Suprapubic skin (tissue), 4 donors: ENCODE data around the gene HILPDA. TPM values are rescaled to one million over a fixed set of nuclear protein-coding genes. Genes with fewer than 3 reads are reported as not detected.
A peak's percentile ranks its signal among the peaks of the same experiment; 100 is the strongest.
"Not testable (repeated sequence)": the region's sequence is repeated elsewhere in the genome, so short reads cannot be mapped to it uniquely, and the experiment has no call there.

Experiments
- DNase-seq, 2 donors: peaks; one replicate each; pipeline ENCODE4 v3.0.0-alpha.2; 2019; ENCODE audit warnings: low spot score in 2 of 2
- H3K27ac ChIP-seq: fragments of 200-600 bp; sonication (generic); one replicate; pipeline ENCODE4 v1.5.1; 2019
- H3K27me3 ChIP-seq: fragments of 200-600 bp; sonication (generic); one replicate; pipeline ENCODE4 v1.5.1; 2019
- H3K36me3 ChIP-seq: fragments of 200-600 bp; sonication (generic); one replicate; pipeline ENCODE4 v1.5.1; 2019
- H3K4me1 ChIP-seq: fragments of 200-600 bp; sonication (generic); one replicate; pipeline ENCODE4 v1.5.1; 2019
- H3K4me3 ChIP-seq: fragments of 200-600 bp; sonication (generic); one replicate; pipeline ENCODE4 v1.5.1; 2019; ENCODE audit warnings: mild to moderate bottlenecking
- H3K9me3 ChIP-seq: fragments of 200-600 bp; sonication (generic); one replicate; pipeline ENCODE4 v1.5.1; 2019
- EP300 ChIP-seq: sonication (generic); formaldehyde crosslinking; IDR thresholded peaks from one replicate; pipeline ENCODE4 v1.6.1; 2017; ENCODE audit warnings: antibody characterized with exemption
- POLR2A ChIP-seq, 2 donors: fragments of 450-650 bp; IDR thresholded peaks; one replicate each; pipeline ENCODE4 v1.6.1; 2017; ENCODE audit warnings: antibody characterized with exemption in 2 of 2, mild to moderate bottlenecking in 2 of 2, moderate library complexity in 2 of 2
- POLR2AphosphoS5 ChIP-seq, 3 donors: sonication (generic); formaldehyde crosslinking; IDR thresholded peaks; one replicate each; pipeline ENCODE4 v1.6.1; 2017; ENCODE audit warnings: antibody characterized with exemption in 3 of 3
- WGBS: methylation state at CpG from one replicate; pipeline ENCODE4 v1.1.5; 2018; 5-methylcytosine and 5-hydroxymethylcytosine counted together
- total RNA-seq, 4 donors: library from RNA; depleted of rRNA; stranded (reverse); fragments of >200 nt; gene quantifications; one replicate each; pipeline ENCODE4 v1.1.0, GENCODE V29; 2016
- TF ChIP-seq, protein P1 (sequence below), 2 donors: fragments of 200-600 bp in 1 of 2; fragments of 450-650 bp in 1 of 2; sonication (generic) in 1 of 2; IDR thresholded peaks; one replicate each; pipeline ENCODE4 v1.5.1; 2016 to 2019; ENCODE audit warnings: antibody characterized with exemption in 2 of 2, mild to moderate bottlenecking in 1 of 2, moderate library complexity in 1 of 2

Gene HILPDA
- total RNA-seq, 4 donors from 2014 or later, result 16.0 to 35.8 (median 32.8) TPM

- not testable (repeated sequence) for H3K9me3 ChIP-seq, H3K36me3 ChIP-seq, H3K27me3 ChIP-seq
- TF ChIP-seq, protein P1, sequence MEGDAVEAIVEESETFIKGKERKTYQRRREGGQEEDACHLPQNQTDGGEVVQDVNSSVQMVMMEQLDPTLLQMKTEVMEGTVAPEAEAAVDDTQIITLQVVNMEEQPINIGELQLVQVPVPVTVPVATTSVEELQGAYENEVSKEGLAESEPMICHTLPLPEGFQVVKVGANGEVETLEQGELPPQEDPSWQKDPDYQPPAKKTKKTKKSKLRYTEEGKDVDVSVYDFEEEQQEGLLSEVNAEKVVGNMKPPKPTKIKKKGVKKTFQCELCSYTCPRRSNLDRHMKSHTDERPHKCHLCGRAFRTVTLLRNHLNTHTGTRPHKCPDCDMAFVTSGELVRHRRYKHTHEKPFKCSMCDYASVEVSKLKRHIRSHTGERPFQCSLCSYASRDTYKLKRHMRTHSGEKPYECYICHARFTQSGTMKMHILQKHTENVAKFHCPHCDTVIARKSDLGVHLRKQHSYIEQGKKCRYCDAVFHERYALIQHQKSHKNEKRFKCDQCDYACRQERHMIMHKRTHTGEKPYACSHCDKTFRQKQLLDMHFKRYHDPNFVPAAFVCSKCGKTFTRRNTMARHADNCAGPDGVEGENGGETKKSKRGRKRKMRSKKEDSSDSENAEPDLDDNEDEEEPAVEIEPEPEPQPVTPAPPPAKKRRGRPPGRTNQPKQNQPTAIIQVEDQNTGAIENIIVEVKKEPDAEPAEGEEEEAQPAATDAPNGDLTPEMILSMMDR (IDR thresholded peaks at IDR 0.05), result peak; percentile 15 to 56
- TF ChIP-seq POLR2AphosphoS5 (IDR thresholded peaks at IDR 0.05), result peak in 1 of 3 donors; percentile 46
- peak in 1 of 2 donors; percentile 35 for TF ChIP-seq POLR2A (IDR thresholded peaks at IDR 0.05)
- peak; percentile 94 to 97 for DNase-seq
- Histone ChIP-seq H3K4me1 (peaks cover 17% of the 10 kb centered on the region), H3K4me3 (peak within 1 kb of the TSS; percentile 77), H3K27ac (peak within 1 kb of the TSS; percentile 86)
- under 1% methylated on average over 39 of the region's 62 CpGs for WGBS
Measured at GRCh38 chr7:128476402-128477335, 21.0 kb downstream of the HILPDA start, which contains the start of gene METTL2B. TSS of gene METTL2B (plus strand) at chr7:128476748. CDS start at chr7:128476766, 18 bp downstream.

DNA sequence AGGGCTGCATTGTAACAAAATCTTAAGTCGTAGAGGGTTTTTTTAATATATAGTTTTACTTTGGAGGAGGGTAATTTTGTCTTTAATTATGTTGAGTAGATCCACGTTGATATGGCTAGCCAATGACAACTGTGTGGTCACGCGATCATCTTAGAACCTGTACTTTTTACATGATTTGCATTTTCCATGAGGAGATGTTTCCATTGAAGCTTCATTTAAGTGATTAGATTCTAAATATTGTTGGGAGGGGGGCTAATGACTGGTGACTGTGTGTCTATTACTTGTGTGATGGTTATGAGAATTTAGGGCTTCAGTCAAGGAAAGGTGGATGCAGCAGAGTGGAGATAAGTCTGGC, 21.6 kb downstream of the HILPDA start:
- H3K27me3 ChIP-seq, DNase-seq, H3K9me3 ChIP-seq: not testable (repeated sequence)
- Histone ChIP-seq H3K36me3 (peaks cover 14% of the 10 kb centered on the region), H3K27ac (peak overlapping the region; percentile 86), H3K4me3 (peak overlapping the region; percentile 77), H3K4me1 (peaks cover 17% of the 10 kb centered on the region)
- 4% methylated on average over 4 of the region's 4 CpGs for WGBS

- 83% methylated on average over 4 of the region's 4 CpGs for WGBS
- not testable (repeated sequence) for H3K27me3 ChIP-seq
Measured at GRCh38 chr7:128479082-128479481, 23.4 kb downstream of the HILPDA start.

DNA sequence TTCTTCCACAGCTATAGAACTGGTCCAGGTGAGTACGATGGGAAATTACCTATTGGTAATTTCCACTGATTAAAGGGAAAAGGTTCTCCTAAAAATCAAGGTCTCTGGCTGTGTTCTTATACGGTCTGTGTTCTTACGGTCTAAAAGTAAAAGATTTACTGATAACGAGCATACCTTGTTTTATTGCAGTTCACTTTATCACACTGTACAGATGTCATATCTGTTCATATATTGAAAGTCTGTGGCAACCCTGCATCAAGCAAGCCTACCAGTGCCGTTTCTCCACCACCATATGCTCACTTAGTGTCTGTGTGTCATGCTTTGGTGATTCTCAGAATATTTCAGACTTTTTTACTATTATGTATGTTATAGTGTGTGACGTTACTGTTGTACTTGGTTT, 32.5 kb downstream of the HILPDA start:
- not testable (repeated sequence) for H3K4me3 ChIP-seq, H3K4me1 ChIP-seq, H3K27me3 ChIP-seq, H3K9me3 ChIP-seq, DNase-seq, H3K27ac ChIP-seq
- H3K36me3 ChIP-seq, result peaks cover 35% of the 10 kb centered on the region
- WGBS, result 89% methylated on average over 6 of the region's 6 CpGs

More at GRCh38 chr7:128479082-128479481, 23.4 kb downstream of the HILPDA start:
- H3K27ac ChIP-seq, H3K9me3 ChIP-seq, DNase-seq, H3K4me3 ChIP-seq: not testable (repeated sequence)
- Histone ChIP-seq H3K36me3 (peaks cover 23% of the 10 kb centered on the region), H3K4me1 (peaks cover 17% of the 10 kb centered on the region)

- H3K4me3 ChIP-seq, result no peak overlapping the region
- no peaks in the 10 kb centered on the region for H3K27me3 ChIP-seq
- no peaks in the 10 kb centered on the region for H3K9me3 ChIP-seq
- 79% methylated on average over 7 of the region's 9 CpGs for WGBS
- no peak for DNase-seq
- H3K4me1 ChIP-seq, result no peaks in the 10 kb centered on the region
- H3K36me3 ChIP-seq, result peaks cover 75% of the 10 kb centered on the region
- no peak overlapping the region for H3K27ac ChIP-seq
- TF ChIP-seq POLR2A (IDR thresholded peaks at IDR 0.05) (no peak), EP300 (no peak), POLR2AphosphoS5 (IDR thresholded peaks at IDR 0.05) (no peak)
- TF ChIP-seq, protein P1 (IDR thresholded peaks at IDR 0.05), result no peak
Measured at GRCh38 chr7:128497405-128497804, 41.7 kb downstream of the HILPDA start.

GRCh38 chr7:128505416-128505815, 49.7 kb downstream of the HILPDA start:
- not testable (repeated sequence) for H3K27ac ChIP-seq, DNase-seq, H3K4me1 ChIP-seq, H3K27me3 ChIP-seq, H3K4me3 ChIP-seq, H3K9me3 ChIP-seq
- WGBS, result 83% methylated on average over 2 of the region's 2 CpGs
- H3K36me3 ChIP-seq, result peaks cover 17% of the 10 kb centered on the region

GRCh38 chr7:128506819-128507218, 51.1 kb downstream of the HILPDA start:
- WGBS, result 98% methylated on average over 3 of the region's 3 CpGs

GRCh38 chr7:128507321-128507993, 51.8 kb downstream of the HILPDA start:
- not testable (repeated sequence) for H3K36me3 ChIP-seq, H3K4me3 ChIP-seq, DNase-seq, H3K27ac ChIP-seq, H3K4me1 ChIP-seq, H3K27me3 ChIP-seq, H3K9me3 ChIP-seq
- WGBS, result 88% methylated on average over 5 of the region's 5 CpGs

More at GRCh38 chr7:128506819-128507218, 51.1 kb downstream of the HILPDA start:
- not testable (repeated sequence) for H3K9me3 ChIP-seq, H3K27me3 ChIP-seq, H3K4me1 ChIP-seq, DNase-seq, H3K36me3 ChIP-seq, H3K27ac ChIP-seq, H3K4me3 ChIP-seq
